Epithelial cell of prostate (primary cell): Measurements from ENCODE around the gene ZNF845.
A peak's percentile ranks its signal among the peaks of the same experiment; 100 is the strongest.
"Not testable (repeated sequence)": the region's sequence is repeated elsewhere in the genome, so short reads cannot be mapped to it uniquely, and the experiment has no call there.

Experiments used
- DNase-seq: peaks from one replicate; pipeline ENCODE4 v3.0.0-alpha.2; 2011; ENCODE audit warnings: low read depth, low spot score
- H3K27ac ChIP-seq: fragments of 450-650 bp; 2 replicates; pipeline ENCODE4 v1.5.1; 2017; ENCODE audit warnings: mild to moderate bottlenecking

The ZNF845 gene

GRCh38 chr19:53333463-53334449 is at the start of gene ZNF845:
ZNF845 (plus strand) TSS chr19:53333749; CDS start chr19:53341308, 7,559 bp downstream.
- H3K27ac ChIP-seq = peak within 1 kb of the TSS; percentile 47
- peak; percentile 57 for DNase-seq

GRCh38 chr19:53285087-53285486 is 48.5 kb upstream of the ZNF845 start:
- DNase-seq = no peak
- H3K27ac ChIP-seq = no peak overlapping the region

- no peak for DNase-seq
- H3K27ac ChIP-seq = no peak overlapping the region
Observed at GRCh38 chr19:53290758-53291549, 42.6 kb upstream of the ZNF845 start.

GRCh38 chr19:53294786-53295441 is 38.6 kb upstream of the ZNF845 start:
- DNase-seq = no peak
- H3K27ac ChIP-seq = no peak overlapping the region

- H3K27ac ChIP-seq, DNase-seq: not testable (repeated sequence)
Observed at GRCh38 chr19:53301341-53301740, 32.2 kb upstream of the ZNF845 start.

- DNase-seq = no peak
Observed at GRCh38 chr19:53308339-53308811, 25.2 kb upstream of the ZNF845 start.

GRCh38 chr19:53311044-53311443 is 22.5 kb upstream of the ZNF845 start:
- no peak for DNase-seq
- H3K27ac ChIP-seq = no peak overlapping the region

More at GRCh38 chr19:53308339-53308811, 25.2 kb upstream of the ZNF845 start:
- no peak overlapping the region for H3K27ac ChIP-seq

- no peak overlapping the region for H3K27ac ChIP-seq
- no peak for DNase-seq
Observed at GRCh38 chr19:53311897-53312296, 21.7 kb upstream of the ZNF845 start.

GRCh38 chr19:53328967-53329366 is 4.6 kb upstream of the ZNF845 start:
- DNase-seq = no peak
- H3K27ac ChIP-seq = no peak overlapping the region

GRCh38 chr19:53332484-53332883 is 1.1 kb upstream of the ZNF845 start:
- DNase-seq = no peak
- peak overlapping the region; percentile 47 for H3K27ac ChIP-seq

GRCh38 chr19:53333066-53333462 is 485 bp upstream of the ZNF845 start:
- no peak for DNase-seq

GRCh38 chr19:53344403-53344802 is 10.9 kb downstream of the ZNF845 start:
- DNase-seq, H3K27ac ChIP-seq: not testable (repeated sequence)

More at GRCh38 chr19:53333066-53333462, 485 bp upstream of the ZNF845 start:
- H3K27ac ChIP-seq = peak overlapping the region; percentile 47

- no peak for DNase-seq
- H3K27ac ChIP-seq = no peak overlapping the region
Observed at GRCh38 chr19:53355739-53356138, 22.2 kb downstream of the ZNF845 start.

- DNase-seq = no peak
- H3K27ac ChIP-seq = no peak overlapping the region
Observed at GRCh38 chr19:53357821-53358581, 24.5 kb downstream of the ZNF845 start.

GRCh38 chr19:53360056-53360455 is 26.5 kb downstream of the ZNF845 start:
- not testable (repeated sequence) for DNase-seq, H3K27ac ChIP-seq

GRCh38 chr19:53365134-53365898 is 31.8 kb downstream of the ZNF845 start, which contains the start of gene ZNF525:
ZNF525 (plus strand) TSS chr19:53365705; CDS start chr19:53372282, 6,577 bp downstream.
- peak; percentile 40 for DNase-seq
- H3K27ac ChIP-seq = peak within 1 kb of the TSS; percentile 55

GRCh38 chr19:53365899-53366493 is 32.4 kb downstream of the ZNF845 start:
- peak overlapping the region; percentile 55 for H3K27ac ChIP-seq
- DNase-seq = no peak

GRCh38 chr19:53372196-53372595 is 38.6 kb downstream of the ZNF845 start:
- H3K27ac ChIP-seq = no peak overlapping the region
- no peak for DNase-seq
